ENCODE data around the gene CREB5.

GRCh38 chr7:28643188-28643569 lies 230.9 kb downstream of the CREB5 start:
- TF ChIP-seq CTCF (IDR thresholded peaks at IDR 0.05) (no peak), TP53 (CRISPR knock-in tag; IDR thresholded peaks at IDR 0.05) (no peak), FOXK1 (CRISPR knock-in tag; IDR thresholded peaks at IDR 0.05) (no peak), MAX (CRISPR knock-in tag; IDR thresholded peaks at IDR 0.05) (no peak), USF2 (CRISPR knock-in tag; IDR thresholded peaks at IDR 0.05) (no peak)
